Nucleus accumbens (tissue), 56 donors: ENCODE results near the gene TTC12.

Experiments used
- DNase-seq, 56 donors: peaks; one replicate each; lab custom pipeline; 2025; lab: John Stamatoyannopoulos, UW

The TTC12 gene

GRCh38 chr11:113317339-113317738, 3.0 kb downstream of the TTC12 start:
- no peak for DNase-seq

DNA sequence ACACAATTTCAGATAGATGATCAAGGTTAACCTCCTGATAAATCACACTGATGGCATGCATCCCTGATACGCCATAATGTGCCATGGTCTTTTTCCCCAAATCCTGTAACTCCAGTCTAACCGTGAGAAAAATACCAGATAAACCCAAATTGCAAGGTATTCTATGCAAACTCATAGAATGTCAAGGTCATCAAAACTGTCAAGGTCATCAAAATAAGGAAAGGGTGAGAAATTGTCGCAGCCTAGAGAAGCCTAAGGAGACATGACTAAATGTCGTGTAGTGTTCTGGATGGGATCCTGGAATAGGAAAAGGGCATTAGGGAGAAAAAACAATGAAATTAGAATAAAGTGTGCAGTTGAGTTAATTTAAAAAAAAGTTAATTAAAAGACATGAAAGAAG, 4.7 kb downstream of the TTC12 start:
- DNase-seq: no peak

- DNase-seq: no peak
These were observed 7.8 kb downstream of the TTC12 start for GRCh38 chr11:113322158-113322557.

DNA sequence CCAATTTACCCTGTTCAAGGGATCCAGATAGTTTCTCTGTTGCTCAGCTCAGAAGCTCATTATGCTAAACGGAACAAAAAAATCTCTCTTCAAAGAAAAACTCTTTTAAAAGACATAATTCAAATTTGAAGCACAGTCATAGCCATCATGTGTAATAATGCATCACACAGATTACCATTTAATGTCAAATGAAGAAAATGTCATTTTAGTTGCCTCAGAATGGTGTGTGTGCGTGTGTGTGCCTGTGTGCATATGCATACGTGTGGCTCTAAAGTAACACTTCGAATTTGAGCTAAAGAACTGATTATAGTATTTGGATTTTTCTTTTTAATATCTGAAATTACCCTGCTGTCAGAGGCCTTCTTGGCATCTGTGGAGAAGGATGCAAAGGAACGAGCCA, 9.9 kb downstream of the TTC12 start:
- DNase-seq: peak in 2 of 56 donors; percentile 3 to 5

DNA sequence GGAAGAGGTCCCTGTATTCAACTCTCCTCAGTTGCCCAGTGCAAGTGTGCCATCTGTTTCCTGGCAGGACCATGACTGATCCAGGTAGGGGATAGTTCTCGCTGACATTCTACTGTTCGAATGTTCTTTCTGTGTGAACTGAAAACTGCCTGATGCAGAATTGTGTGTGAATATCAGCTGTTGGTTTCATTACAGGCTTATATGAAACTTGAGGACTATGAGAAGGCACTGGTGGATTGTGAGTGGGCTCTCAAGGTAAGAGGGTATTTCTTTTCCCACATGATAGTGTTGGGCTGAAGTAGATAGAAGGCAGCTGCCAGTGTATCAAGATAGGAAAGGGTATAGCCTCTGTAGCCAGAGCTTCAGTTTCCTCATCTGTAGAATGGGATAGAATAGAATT, 15.3 kb downstream of the TTC12 start:
- DNase-seq: no peak

- no peak for DNase-seq
These were observed 17.1 kb downstream of the TTC12 start for GRCh38 chr11:113331441-113331840.

DNA sequence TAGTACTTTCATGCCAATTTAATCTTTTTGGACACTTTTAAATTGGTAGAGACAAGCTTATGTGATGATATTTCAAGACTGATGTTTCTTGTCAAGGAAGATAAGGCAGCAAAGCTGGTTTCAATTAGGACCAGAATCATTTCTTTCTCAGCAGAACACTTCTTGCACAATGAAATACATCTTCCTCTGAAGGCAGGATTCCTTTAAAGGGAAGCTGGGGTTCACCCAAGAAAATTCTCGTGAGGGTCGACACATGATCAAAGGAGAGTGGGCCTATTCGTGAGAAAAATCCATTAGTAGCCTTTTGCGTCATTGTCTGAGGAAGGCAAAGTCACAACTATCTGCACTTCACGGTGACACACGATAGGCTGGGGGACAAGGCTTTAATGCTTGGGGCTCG, 17.6 kb downstream of the TTC12 start:
- no peak for DNase-seq

DNA sequence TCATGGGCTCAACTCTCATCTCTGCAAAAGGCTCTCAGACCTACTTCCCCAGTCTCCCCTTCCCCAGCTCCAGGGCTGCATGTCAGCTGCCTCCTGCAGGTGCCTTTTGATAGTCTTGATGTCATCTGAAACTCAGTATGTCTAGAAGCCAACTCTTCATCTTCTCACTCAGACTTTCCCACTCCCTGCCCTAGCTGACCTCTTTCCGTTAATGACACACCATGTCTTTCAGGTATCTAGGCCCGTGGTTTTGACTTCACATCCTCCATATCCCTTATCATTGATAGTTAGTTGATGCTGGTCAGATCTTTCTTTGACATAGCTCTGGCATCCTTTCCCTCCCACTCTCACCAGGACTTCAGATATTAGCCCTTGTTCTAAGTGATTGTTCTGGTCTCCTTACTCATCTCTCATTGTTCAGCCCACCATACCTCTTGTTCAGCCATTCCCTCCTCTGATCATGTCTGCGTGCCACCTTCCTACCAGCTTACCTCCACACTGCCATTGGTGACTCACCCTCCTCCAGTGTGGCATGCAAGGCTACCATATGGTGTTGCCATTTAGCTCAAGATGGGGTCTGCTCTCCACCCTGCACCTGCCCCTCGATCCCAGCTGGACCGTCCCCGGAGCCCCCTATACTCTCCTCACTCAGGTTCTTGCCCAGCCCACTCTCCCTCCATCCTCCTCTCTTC, 18.4 kb downstream of the TTC12 start:
- no peak for DNase-seq

GRCh38 chr11:113334183-113334582, 19.8 kb downstream of the TTC12 start:
- DNase-seq: no peak

DNA sequence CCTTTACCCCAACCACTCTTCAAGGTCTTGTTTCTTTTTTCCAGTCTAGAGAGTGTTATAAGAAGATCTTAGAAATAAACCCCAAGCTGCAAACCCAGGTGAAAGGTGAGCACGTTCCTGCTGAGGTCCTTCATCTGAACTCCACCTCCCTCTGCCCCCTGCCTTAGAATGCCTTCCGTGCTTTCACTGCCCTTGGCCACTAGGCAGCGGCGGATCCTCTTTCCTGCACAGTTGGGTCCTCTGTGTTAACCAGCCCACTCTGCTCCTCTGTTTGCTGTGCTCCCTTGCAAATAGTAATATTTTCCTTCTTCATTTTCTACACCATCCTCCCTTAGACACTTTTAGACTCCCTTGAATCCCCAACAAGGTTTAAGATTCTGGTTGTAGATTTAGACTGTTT, 24.3 kb downstream of the TTC12 start:
- DNase-seq: no peak

- no peak for DNase-seq
These were observed 25.7 kb downstream of the TTC12 start for GRCh38 chr11:113339929-113340589.

GRCh38 chr11:113341388-113342165, 27.2 kb downstream of the TTC12 start:
- no peak for DNase-seq

- DNase-seq: no peak
These were observed 31.6 kb downstream of the TTC12 start for GRCh38 chr11:113345978-113346377.

- DNase-seq: peak in 8 of 56 donors; percentile 17 to 45 (median 37)
These were observed 35.1 kb downstream of the TTC12 start for GRCh38 chr11:113349528-113349927.

GRCh38 chr11:113350336-113351067, 36.1 kb downstream of the TTC12 start:
- DNase-seq: no peak

DNA sequence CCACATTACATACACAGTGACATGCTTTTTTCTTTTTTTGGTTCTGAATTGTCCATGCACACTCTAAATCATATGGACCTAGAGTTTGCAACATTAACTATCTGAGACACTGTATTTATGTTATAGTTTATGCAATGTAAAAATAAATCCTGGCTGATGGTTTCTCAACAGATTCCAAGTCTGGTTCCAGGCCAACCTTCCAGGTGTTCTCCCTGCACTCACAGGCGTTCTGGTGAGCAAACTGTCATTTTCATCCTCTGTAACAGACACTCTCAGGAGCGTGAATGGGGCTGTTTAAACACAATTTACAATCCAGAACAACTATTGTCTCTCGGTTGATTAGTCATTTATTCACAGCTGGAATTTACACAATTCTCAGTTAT, 36.7 kb downstream of the TTC12 start:
- no peak for DNase-seq

DNA sequence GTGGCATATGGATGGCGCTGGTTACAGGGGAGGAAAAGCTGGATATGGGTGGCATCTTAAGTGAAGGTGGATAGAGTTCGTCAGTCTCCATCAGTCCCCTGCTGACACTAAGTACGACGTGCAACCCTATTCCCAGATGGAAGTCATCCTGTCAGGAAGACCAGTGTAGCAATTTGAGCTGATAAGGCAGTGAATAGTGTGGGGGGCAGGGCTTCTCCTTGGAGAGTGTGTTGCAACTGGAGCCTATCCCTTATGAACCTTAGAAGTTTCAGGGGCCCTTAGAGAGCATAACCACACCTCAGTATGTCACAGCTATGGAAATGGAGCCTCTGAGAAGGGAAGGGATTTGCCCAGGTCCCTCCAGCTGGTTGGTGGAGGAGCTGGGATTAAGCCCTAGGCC, 37.1 kb downstream of the TTC12 start:
- no peak for DNase-seq

DNA sequence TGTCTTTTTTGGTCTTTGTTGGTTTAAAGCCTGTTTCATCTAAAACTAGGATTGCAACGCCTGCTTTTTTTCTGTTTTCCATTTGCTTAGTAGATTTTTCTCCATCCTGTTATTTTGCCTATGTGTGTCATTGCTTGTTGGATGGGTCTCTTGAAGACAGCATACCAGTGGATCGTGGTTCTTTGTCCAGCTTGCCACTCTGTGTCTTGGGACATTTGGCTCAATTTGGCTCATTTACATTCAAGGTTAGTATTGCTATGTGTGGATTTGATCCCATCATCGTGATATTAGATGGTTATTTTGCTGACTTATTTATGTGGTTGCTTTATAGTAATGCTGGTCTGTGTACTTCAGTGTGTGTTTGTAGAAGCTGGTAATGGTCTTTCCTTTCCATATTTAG, 41.8 kb downstream of the TTC12 start:
- DNase-seq: no peak

- DNase-seq: peak in 6 of 56 donors; percentile 24 to 41 (median 32)
These were observed 49.0 kb downstream of the TTC12 start for GRCh38 chr11:113363406-113363805.

DNA sequence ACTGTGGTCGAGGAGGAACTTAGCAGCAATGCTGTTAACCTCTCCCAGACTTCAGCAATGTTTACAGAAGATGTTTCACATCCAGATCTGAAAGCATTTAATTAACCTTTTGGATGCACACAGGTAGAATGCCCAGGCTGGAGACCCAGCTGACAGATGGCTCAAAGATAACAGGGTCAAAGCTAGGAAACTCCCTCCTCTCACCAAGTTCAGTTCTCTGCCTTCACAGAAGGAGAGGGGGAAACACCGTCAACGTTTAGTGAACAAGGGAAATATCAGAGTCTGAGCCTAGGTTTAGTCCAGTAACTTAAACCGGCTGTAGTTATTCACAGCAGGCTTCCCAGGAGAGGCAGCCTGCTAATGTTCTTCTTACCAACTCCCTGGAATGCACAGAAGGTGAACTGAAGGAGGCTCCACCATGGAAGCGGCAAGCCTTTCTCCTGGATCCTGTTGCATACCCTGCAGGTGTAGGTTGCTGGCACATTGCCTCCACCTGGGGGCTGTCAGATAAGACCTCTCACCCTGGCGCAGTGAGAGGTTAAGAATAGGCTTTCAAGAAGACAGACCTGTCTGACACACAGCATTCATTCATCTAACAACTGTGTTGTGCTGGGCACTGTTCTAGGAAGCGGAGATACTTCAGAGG, 49.7 kb downstream of the TTC12 start:
- no peak for DNase-seq
